ENCODE data around the gene SLC5A11.

The SLC5A11 gene

GRCh38 chr16:24920568-24920967 lies 74.8 kb downstream of the SLC5A11 start:
- DNase-seq (ENCODE audit: low read depth, low spot score): no peak

GRCh38 chr16:24921229-24921628 lies 75.5 kb downstream of the SLC5A11 start:
- no peak for DNase-seq (ENCODE audit: low read depth, low spot score)

- DNase-seq (ENCODE audit: low read depth, low spot score): no peak
Measured at GRCh38 chr16:24925163-24925562, 79.4 kb downstream of the SLC5A11 start.

- DNase-seq (ENCODE audit: low read depth, low spot score): no peak
Measured at GRCh38 chr16:24929409-24929808, 83.6 kb downstream of the SLC5A11 start.

- DNase-seq (ENCODE audit: low read depth, low spot score): no peak
Measured at GRCh38 chr16:24930440-24930839, 84.7 kb downstream of the SLC5A11 start.

- no peak for DNase-seq (ENCODE audit: low read depth, low spot score)
Measured at GRCh38 chr16:24931091-24931490, 85.3 kb downstream of the SLC5A11 start.

GRCh38 chr16:24935336-24935735 lies 89.6 kb downstream of the SLC5A11 start:
- no peak for DNase-seq (ENCODE audit: low read depth, low spot score)

GRCh38 chr16:24936151-24936550 lies 90.4 kb downstream of the SLC5A11 start:
- DNase-seq (ENCODE audit: low read depth, low spot score): no peak

- no peak for DNase-seq (ENCODE audit: low read depth, low spot score)
Measured at GRCh38 chr16:24939224-24939623, 93.5 kb downstream of the SLC5A11 start.

- DNase-seq (ENCODE audit: low read depth, low spot score): no peak
Measured at GRCh38 chr16:24939738-24940137, 94.0 kb downstream of the SLC5A11 start.

GRCh38 chr16:24943471-24943870 lies 97.7 kb downstream of the SLC5A11 start:
- no peak for DNase-seq (ENCODE audit: low read depth, low spot score)

GRCh38 chr16:24944206-24944605 lies 98.4 kb downstream of the SLC5A11 start:
- DNase-seq (ENCODE audit: low read depth, low spot score): no peak

- DNase-seq (ENCODE audit: low read depth, low spot score): no peak
Measured at GRCh38 chr16:24946155-24946554, 100.4 kb downstream of the SLC5A11 start.

- DNase-seq (ENCODE audit: low read depth, low spot score): peak; percentile 82
Measured at GRCh38 chr16:24950275-24950674, 104.5 kb downstream of the SLC5A11 start.

GRCh38 chr16:24953306-24953705 lies 107.5 kb downstream of the SLC5A11 start:
- no peak for DNase-seq (ENCODE audit: low read depth, low spot score)

GRCh38 chr16:24953721-24954120 lies 108.0 kb downstream of the SLC5A11 start:
- no peak for DNase-seq (ENCODE audit: low read depth, low spot score)

- DNase-seq (ENCODE audit: low read depth, low spot score): no peak
Measured at GRCh38 chr16:24954137-24954536, 108.4 kb downstream of the SLC5A11 start.

- DNase-seq (ENCODE audit: low read depth, low spot score): no peak
Measured at GRCh38 chr16:24955975-24956731, 110.4 kb downstream of the SLC5A11 start.

GRCh38 chr16:24957887-24958286 lies 112.1 kb downstream of the SLC5A11 start:
- DNase-seq (ENCODE audit: low read depth, low spot score): no peak
